Pons (tissue), 1 donor: ENCODE results near the gene NOP53.
"Not testable (repeated sequence)": the region's sequence is repeated elsewhere in the genome, so short reads cannot be mapped to it uniquely, and the experiment has no call there.

Experiments
- DNase-seq: peaks from one replicate; pipeline ENCODE4 v3.0.0-alpha.2; 2016; ENCODE audit warnings: low spot score

The NOP53 gene

DNA sequence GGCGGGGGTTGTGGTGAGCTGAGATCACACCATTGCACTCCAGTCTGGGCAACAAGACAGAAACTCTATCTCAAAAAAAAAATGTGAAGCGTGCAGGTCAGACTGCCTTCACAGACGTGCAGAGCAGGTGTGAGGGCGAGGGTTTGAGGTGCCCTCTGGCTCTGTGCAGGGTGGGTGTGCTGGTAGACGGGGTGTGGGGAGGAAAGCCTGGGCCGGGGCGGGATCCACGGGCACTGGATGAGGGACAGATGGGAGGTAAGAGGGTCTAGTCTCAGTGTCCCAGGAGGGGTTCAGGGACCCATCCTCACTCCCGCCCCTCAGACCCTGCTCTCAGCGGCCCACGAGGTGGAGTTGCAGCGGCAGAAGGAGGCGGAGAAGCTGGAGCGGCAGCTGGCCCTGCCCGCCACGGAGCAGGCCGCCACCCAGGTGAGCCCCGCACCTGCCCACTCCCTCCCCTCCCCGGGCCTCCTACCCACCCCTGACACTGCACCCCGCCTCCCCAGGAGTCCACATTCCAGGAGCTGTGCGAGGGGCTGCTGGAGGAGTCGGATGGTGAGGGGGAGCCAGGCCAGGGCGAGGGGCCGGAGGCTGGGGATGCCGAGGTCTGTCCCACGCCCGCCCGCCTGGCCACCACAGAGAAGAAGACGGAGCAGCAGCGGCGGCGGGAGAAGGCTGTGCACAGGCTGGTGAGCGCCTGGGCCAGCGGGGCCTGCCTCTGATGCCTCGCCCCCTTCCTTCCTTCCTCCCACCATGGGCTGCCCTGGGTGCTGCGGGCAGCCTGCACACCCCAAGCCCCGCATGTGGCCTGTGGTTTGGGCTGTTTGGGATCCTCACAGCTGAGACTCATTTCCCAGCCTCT lies 9.1 kb downstream of the NOP53 start:
- DNase-seq, result no peak

DNA sequence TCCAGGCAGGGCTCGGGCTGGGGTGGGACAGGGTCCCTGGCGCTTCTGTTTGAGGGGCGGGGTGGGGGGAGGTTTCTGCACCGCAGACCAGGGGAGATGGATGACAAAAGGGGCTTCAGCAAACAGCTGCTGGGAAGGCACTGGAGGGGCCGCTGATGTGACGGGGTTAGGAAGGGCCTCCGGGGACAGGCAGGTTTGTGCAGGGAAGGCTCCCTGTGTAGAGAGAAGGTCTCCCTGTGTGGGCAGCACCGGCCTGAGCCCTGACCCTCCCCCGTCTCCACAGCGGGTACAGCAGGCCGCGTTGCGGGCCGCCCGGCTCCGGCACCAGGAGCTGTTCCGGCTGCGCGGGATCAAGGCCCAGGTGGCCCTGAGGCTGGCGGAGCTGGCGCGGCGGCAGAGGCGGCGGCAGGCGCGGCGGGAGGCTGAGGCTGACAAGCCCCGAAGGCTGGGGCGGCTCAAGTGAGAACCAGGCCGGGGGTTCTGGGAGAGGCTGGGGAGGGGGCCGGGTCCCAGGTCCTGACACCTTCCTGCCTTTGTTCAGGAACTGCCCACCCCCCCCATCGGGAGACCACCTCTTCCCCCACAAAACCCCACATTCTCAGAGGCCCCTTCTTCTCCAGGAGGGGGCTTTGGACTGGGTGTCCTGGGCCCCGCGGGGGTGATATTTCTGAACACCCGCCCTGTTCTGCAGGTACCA lies 9.9 kb downstream of the NOP53 start:
- DNase-seq, result no peak

DNA sequence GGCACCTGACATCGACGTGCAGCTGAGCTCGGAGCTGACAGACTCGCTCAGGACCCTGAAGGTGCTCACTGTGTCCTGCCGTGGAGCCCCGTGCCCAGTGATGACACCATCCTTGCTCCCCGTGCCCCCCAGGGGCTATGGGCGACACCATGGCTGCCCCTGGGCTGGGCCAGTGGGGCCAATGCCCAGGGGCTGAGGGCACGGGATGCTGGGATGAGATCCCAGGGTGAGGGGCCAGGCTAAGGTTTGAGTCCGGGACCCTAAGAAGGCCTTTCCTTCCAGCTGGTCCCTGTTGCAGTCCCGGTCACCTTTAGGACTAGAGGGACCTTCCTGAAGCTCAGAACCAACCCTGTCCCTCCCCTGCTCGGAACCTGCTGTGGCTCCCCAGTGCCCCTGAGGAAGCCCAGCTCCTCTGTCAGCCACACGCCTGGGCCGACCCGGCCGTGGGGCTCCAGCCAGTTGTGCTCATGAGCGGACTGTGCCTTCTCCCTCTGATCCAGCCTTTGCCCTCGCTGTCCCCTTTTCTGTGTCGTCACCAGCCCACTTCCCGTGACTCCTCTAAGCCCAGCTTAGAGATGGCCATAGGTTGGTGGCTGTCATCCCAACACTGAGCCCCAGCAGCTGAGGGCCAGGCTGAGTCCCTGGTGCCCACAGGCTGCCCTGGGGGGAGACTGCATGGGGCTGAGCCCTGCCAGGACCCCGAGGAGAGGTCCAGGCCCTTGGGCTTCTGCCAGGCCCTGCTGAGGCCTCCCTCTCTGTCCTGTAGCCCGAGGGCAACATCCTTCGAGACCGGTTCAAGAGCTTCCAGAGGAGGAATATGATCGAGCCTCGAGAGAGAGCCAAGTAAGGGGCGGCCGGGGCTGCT lies 10.6 kb downstream of the NOP53 start:
- DNase-seq, result no peak

DNA sequence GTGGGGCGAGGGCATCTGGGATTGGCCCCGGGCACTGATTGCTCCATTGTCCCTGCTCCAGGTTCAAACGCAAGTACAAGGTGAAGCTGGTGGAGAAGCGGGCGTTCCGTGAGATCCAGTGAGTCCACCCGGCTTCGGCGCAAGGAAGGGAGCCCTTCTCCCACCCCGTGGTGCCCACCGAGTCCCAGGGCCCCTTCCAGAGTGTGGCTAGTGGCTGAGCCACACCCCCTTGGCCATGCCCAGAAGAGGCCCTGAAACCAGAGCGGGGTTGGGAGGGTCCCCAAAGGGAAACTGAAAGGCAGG lies 11.2 kb downstream of the NOP53 start:
- DNase-seq, result no peak

DNA sequence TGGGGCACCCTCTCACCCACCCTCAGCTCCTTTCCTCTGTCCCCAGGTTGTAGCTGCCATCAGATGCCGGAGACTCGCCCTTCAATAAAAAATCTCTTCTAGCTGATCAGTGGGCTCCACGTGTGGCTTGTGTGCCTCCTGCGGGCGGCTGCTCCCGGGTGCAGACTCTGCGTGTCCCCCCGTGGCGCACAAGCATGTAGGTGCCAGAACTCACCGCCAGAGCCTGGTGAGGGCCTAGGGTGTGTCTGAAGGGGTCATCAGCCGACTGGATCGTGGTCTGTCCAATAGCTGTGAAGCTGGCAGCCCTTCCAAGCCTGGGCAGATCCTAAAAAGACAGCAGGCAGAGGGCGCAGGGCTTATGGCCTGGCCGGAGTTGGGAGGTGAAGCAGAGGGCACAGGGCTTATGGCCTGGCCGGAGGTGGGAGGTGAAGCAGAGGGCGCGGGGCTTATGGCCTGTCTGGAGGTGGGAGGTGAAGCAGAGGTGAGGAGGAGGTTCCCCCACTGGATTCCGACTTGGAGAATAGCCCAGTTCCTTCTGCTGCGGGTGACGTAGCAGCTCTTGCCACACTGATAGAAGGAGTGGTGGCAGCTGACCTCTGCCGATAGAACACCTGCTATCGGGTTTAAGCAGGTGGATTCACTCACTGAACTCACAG lies 11.7 kb downstream of the NOP53 start:
- DNase-seq, result no peak

DNA sequence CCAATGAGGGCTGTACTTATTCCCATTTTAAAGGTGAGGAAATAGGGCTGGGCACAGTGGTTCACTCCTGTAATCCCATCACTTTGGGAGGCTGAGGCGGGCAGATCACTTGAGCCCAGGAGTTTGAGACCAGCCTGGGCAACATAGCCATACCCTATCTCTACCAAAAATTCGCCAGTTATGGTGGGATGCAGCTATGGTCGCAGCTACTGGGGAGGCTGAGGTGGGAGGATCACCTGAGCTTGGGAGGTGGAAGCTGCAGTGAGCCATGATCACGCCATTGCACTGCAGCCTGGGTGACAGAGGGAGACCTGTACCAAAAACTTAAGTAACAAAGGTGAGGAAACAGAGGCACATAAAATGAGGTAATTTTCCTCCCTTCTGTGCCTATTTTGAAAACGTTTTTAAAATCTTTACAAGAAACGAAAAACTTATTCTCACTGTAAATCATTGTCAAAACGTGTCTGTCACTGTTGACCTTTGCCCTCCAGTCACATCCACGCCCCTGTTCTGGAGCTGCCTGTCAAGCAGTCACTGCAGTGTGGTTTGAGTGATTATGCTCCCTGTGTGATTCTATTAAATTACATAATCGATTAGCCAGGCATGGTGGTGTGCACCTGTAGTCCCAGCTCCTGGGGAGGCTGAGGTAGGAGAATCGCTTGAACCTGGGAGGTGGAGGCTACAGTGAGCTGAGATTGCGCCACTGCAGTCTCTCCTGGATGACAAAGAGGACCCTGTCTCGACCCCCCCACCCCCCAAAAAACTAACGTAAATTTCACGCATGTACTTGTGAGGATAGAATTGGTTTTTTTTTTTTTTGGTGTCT lies 12.5 kb downstream of the NOP53 start:
- DNase-seq, result no peak

DNA sequence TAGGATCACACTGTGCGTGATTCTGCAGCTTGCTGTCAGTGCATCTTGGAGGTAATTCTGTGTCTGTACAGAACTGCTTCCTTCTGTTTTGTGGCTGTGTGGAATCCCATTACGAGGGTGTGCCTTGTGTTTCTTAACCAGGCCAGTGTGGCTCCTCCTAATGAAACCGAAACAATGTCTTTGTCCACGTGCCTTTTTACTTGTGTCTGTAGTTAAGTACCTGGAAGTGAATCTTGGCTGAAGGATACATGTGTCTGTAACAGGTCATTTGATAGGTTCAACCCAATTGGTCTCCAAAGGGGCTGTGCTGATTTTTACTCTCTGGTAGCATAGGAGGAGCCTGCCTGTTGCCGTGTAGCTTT lies 13.1 kb downstream of the NOP53 start:
- no peak for DNase-seq

DNA sequence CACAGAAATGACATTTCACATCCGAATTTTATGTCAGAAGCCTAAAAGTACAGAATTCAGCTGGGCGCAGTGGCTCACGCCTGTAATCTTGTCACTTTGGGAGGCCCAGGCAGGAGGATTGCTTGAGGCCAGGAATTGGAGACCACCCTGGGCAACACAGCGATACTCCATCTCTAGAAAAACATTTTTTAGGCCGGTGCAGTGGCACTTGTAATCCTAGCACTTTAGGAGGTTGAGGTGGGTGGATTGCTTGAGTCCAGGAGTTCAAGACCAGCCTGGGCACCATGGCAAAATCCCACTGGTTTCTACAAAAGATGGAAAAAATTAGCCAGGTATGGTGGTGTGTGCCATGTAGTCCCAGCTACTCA lies 15.3 kb downstream of the NOP53 start:
- DNase-seq, result no peak

DNA sequence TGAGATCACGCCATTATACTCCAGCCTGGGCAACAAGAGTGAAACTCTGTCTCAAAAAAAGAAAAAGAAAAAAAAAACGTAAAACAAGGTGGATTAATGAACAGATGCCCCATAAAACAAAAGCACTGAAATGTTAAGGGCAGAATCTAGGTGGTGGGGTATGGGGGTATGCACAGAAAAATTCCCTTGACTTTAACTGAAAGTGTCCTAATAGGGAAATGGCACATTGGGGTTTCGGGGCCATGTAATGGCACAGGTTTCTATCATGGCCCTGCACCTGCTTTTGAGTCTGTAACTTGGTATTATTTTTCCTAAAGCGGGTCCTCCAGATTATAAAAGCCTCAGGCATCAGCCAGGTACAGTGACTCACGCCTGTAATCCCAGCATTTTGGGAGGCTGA lies 16.2 kb downstream of the NOP53 start:
- no peak for DNase-seq

DNA sequence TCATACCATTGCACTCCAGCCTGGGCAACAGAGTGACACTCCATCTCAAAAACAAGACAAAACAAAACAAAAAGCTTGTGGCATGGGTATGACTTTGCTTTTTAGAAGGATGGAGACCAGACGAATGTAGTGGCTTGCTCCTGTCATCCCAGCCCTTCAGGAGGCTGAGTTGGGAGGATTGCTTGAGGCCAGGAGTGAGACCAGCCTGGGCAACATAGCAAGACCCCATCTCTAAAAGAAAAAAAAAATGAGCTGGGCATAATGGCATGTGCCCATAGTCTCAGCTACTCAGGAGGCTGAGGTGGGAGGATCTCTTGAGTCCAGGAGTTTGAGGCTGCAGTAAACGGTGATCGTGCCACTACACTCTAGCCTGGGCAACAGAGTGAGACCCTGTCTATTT lies 16.8 kb downstream of the NOP53 start:
- no peak for DNase-seq

DNA sequence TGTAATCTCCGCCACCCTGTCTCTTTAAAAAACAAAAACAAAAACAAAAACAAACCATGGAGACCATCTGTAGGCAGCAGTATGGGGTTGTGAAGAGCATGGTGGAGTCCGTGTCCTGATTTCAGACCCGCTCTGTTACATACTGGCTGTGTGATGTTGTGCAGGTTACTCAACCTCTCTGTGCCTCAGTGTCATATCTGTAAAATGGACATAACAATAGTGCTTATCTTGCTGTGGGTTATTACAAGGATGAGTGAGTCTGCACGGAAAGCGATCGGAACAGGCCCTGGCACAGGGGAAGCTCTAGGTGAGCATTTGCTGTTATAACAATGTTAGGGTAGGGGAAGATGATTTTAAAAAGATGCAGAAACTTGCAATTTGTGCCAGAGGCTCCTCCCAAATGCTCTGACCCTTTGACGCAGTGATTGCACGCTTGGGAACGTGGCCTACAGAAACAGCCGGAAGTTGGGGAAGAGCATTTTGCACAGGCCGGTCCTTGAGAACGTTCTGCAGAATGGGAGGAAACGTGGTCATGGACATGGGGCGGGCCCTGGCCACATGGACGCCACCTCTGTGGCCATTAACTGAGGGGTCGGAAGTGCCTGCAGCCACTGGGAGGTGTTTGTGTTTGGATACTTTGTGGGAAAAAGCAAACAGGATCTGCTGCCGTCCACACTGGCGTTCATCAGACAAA lies 17.4 kb downstream of the NOP53 start:
- DNase-seq, result no peak

DNA sequence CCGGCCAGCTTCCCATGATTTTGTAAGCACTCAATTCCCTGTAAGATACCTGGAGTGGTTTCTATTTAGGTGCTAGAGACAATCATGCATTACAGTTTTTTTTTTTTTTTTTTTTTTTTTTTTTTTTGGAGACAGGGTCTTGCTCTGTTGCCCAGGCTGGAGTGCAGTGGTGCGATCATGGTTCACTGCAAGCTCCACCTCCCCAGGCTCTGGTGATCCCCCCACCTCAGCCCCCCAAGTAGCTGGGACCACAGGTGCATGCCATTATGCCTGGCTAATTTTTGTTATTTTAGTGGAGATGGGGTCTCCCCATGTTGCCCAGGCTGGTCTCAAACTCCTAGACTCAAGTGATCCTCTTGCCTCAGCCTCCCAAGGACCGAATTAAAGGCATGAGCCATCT lies 19.4 kb downstream of the NOP53 start:
- DNase-seq, result not testable (repeated sequence)

DNA sequence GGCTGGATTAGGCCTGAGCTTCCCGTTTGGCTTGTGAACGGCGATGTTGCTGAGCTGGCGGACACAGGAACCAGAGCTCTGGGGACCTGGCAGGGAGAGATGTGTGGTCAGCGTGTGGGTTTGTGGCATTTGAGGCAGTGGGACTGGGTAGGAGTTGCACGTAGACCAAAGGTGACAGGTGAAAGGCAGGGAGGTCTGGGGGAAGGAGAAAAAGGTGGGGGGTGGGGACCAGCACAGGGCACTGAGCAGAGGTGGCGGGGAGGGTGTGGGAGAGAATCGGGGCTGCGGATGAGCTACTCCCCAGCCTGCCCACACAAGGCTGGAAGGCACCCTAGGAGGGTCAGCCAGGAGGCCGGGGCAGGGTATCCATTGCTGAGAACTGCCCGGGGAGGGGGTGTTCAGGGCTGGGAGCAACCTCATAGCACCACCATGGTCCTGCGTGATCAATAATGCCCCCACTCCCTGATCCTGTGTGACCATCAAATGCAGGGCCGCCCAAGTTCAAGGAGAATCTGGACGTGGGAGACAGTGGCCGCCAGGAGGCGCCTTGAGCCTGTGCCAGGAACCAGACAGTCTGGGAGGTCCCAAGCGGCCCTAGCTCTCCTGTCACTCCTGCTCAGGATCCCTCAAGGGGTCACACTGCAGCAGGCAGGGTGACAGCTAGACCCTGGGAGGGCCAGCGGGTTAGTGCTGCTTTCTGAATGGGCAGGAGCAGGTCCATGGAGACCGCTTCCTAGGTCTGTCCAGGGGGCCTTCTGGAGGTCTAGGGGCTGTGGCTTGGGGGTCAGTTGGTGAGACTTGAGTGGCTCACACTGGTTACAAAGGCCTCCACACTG lies 20.4 kb downstream of the NOP53 start:
- no peak for DNase-seq

DNA sequence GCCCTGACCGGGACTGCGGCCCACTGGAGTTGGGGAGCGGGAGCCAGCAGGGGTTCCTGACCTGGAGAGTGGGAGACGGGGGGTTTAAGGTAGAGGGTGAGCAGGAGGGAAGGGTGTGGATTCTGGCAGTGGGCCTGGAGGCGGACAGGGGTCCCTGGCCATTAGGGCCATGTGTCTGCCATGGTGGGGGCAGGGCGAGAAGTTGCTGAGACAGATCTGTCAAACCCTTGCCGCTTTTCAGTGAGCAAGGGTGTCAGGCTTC lies 20.9 kb downstream of the NOP53 start:
- DNase-seq, result no peak

DNA sequence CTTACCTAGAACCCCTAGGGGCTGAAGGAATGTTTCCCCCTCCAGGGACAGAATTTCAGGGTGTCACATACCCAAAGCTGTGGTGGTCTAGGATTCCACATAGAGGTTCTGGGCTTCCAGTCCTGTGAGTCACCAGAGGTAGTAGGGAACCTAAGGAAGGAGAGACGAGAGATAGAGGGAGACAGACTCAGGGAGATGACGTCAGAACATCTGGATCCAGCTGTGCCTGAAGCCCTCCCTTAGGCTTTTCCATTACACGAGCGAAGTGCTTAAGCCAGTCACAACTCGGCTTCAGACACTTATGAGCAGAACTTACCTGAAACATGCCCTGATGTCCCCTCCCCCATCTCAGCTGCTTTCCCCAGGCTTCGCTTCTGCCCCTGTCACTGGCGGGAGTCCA lies 21.3 kb downstream of the NOP53 start:
- no peak for DNase-seq

DNA sequence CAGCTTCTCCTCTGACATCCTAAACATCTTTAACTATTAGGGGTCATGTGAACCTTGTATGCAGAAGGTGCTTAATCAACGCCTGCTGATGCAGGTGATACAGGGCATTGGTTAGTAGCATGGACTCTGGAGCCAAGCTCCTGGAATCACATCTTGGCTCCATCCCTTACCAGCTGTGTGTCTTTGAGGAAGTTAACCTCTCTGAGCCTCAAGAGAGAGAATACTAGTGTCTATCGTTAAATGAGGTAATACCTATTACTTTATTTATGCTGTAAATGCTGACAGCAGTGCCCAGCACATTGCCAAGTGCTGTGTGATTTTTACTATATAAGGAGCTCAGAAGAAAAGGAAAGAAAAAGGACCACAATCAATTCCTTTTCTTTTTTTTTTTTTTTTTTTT lies 22.0 kb downstream of the NOP53 start:
- no peak for DNase-seq

DNA sequence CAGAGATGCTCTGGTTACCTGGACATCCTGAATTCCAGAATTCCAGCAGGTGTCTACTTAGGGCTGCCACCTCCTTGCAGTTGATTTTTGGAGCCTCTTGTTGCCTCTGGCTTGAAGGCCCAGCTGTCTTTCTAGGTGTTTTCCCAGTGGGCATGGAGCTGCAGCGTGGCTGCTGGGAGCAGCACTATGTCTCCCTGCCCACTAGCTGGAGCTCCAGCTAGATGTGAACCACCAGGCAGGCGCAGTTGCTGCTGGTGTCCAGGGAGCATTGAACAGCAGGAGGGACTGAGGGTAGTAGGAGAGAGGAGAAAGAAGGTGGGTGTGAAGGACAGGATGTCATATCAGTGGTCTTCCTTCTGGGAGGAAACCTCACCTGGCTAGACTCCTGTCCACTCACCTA lies 23.3 kb downstream of the NOP53 start:
- no peak for DNase-seq

DNA sequence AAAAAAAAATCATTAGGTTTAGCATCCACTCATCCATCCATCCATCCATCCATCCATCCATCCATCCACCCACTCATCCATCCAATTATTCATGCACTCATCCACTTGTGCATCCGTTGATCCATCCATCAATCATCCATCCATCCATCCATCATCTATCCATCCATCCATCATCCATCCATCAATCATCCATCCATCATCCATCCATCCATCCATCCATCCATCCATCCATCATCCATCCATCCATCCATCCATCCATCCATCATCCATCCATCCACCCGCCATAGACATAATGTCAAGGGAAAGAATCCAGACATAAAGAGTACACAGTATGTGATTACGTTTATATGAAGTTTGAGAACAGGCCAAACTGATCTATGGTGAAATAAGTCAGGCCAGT lies 24.2 kb downstream of the NOP53 start:
- DNase-seq, result no peak

DNA sequence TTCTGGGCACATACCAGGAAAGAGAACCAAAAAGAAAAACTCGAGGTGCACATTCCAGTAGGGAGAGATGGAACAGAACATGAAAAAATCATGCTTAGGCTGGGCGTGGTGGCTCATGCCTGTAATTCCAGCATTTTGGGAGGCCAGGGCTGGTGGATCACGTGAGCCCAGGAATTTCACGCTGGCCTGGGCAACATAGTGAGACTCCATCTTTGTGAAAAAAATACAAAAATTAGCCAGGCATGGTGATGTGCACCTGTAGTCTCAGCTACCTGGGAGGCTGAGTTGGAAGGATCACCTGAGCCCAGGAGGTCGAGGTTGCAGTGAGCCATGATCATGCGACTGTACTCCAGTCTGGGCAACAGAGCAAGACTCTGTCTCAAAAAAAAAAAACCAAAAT lies 25.9 kb downstream of the NOP53 start:
- DNase-seq, result not testable (repeated sequence)

DNA sequence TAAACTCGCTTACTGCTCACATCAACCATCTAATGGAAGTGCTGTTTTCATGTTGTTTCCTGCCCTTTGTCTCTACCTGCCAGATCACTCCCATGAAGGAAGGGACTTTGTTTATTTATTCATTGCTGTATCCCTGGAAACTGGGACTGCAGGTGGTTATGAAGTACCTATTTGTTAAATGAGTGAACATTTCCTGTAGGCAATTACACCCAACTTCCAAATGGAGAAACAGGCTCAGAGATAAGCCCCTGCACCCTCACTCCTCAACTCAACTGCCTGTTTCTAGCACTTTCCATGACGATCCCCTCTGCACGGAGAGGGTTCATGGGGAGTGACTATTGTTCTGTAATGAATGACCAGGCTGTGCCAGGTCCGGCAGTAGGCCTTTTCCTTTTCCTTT lies 31.2 kb downstream of the NOP53 start:
- DNase-seq, result peak; percentile 73
